GM21723 (cell line): ENCODE data around the gene ANKLE2.
"Not testable (repeated sequence)": the region's sequence is repeated elsewhere in the genome, so short reads cannot be mapped to it uniquely, and the experiment has no call there.

Source experiments
- ATAC-seq: cut with Tn5 transposase; IDR thresholded peaks from one replicate; pipeline ENCODE4 v1.9.1; 2021; ENCODE audit warnings: mild to moderate bottlenecking, moderate library complexity; ENCODE audit not compliant: unreplicated experiment

The ANKLE2 gene

DNA sequence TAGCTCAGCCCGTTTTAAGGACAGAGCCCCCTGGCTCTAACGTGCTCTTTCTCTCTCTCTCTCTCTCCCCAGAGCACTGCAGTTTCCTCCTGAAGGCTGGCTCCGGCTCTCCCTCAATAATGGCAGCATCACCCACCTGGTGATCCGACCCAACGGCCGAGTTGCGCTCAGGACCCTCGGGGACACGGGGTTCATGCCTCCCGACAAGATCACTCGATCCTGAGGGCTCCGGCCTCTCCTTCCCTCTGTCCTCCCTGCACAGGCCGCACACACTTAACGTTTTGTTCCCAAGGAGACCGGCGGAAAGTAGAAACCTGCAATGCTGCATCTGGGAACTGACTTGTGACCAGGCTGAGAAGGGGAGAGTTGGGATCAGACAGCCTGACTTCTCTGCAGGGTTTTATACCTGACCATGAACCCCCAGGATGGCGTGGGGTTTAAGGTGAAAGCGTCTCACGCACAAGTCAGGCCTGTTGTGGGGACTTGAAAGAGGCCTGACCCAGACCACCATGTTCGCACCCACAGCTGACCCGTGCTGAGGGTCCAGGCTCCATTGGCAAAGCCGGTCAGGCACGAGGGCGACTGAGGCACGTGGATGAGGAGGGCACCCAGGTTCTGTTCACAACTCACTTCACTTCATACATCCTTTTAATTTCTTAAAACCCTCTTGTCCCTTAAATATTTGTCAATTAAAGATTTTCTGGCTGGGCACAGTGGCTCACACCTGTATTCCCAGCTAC, 40.9 kb downstream of the ANKLE2 start:
- ATAC-seq = no peak

DNA sequence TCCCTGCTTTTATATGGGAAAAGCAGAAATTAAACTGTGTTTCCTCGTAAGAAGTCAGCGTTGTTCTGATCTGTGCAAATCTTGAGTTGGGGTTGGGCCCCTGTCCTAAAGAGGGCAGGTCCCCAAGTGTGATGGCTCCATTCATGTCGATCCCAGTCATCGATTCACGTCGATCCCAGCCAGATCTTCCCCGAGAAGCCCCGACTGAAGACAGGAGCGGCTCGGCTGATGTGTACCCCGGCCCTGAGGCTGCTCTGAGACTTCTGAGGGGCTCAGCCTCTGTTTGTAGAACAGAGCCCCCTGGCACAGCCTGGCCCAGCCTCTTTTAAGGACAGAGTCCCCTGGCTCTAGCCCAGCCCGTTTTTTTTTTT, 41.7 kb downstream of the ANKLE2 start:
- ATAC-seq = no peak

DNA sequence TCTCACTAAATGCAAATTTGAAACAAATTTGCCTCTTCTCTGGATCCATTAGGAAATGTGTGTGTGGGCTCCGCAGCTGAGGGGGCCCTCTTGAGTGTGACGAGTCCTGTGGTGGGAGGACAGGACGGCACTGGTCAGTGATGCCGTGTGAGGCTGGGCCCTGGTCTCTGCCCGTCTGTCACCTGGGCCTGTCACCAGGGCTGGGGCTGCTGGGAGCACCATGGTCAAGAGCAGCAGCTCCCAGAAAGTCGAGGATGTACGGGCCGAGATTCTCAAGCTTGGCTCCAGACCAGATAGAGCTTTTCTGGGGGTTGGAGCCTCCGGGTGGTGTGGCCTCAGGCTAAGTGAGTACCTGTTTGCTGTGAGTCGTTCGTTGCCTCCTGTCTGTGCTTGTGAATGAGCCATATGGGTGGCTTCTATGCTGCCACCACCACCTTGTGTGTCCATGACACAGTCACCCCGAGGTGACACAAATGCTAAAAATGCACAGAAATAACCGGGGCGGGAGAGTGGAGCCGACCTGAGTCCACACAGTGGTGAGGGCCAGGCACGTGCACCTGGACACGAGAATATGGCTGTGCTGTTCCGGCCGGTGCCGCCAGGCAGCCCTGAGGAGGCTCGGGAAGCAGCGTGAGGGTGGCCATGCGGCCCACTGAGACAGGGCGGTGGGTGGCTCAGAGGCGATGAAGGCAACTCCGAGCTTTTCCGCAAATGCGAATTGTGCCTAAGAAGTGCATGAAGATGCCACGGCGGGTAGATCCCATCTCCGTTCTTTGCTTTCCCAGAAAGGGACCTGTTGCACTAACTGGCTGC, 42.3 kb downstream of the ANKLE2 start:
- ATAC-seq = no peak

DNA sequence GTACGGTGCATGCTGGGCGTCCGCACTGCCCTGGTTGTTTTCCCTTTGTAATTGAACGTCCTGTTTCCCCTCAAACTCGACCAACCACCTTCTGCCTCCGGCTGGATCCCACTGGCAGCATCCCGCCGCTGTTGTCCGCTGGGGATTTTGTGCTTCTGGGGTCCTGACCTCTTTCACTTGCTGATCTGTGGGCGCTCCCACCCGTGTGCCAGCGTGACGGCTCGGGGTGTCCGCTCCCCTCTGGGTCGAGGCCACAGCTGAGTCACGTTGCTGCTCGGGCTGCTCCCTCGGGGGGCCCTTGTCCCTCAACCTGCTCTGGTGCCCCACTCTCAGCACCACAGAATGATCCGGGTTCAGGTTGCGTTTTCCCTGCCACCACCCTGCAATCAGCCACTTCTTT, 43.0 kb downstream of the ANKLE2 start:
- ATAC-seq = no peak

DNA sequence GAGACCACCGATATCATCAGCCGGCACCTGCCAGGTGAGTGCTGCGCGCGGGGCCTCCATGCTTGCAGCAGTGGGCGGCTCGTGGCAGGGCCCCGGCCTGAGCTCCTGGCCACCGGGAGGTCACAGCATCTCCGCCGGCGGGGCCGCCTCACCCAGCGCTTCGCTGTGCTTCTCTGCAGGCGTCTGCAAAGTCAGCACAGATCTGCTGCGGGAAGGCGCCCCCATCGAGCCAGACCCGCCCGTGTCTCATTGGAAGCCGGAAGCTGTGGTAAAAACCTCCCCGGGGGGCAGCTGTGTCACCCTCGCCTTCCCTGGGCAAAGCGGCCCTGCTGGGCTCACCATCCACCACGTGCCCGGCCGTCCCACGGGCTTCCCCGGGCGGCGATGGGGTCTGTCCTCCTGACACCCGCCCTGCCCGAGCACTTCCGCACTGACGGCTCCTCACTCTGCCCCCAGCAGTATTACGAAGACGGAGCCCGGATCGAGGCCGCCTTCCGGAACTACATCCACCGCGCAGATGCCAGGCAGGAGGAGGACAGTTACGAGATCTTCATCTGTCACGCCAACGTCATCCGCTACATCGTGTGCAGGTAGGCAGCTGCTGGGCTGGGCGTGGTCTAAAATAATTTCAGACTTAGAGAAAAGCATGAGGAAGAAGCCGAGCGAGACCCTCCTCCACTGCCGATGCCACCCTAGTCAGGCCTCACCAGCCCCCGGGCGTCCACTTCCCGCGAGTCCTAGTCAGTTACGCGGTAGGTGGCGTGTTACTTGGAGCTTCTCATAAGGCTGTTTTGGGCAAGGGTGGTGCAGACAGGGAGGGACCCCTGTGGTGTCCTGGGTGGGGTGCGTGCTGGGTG, 43.9 kb downstream of the ANKLE2 start:
- ATAC-seq = no peak

DNA sequence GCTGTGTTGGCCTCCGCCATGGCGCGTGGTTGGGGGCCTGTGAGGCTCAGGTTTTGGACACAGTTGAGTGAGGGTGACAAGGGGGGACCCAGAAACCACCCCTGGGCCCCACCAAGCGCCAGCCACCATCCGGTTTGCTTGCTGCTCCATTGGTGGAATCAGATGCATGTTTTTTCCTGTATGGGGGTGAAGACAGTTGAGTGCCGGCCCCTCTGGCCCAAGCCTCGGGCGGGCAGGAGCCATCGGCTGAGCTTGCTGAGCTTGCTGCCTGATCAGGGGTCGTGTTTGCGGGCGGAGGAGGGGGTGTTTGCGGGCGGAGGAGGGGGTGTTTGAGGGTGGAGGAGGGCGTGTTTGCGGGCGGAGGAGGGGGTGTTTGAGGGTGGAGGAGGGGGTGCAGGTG, 44.6 kb downstream of the ANKLE2 start:
- no peak for ATAC-seq

DNA sequence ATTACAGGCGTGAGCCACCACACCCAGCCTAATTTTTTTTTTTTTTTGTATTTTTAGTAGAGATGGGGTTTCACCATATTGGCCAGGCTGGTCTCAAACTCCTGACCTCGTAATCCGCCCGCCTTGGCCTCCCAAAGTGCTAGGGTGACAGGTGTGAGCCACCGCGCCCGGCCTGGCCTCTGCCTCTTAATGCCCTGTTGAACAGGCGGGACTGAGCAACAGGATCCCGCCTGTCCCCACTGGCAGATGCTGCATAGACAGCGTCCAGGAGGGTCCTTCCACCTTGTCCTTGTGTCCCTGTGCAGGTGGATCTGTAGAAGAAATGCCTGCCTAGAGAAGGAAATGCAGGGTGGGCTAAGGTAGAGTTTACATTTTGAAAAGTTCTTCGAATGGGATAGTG, 45.3 kb downstream of the ANKLE2 start:
- ATAC-seq = no peak

DNA sequence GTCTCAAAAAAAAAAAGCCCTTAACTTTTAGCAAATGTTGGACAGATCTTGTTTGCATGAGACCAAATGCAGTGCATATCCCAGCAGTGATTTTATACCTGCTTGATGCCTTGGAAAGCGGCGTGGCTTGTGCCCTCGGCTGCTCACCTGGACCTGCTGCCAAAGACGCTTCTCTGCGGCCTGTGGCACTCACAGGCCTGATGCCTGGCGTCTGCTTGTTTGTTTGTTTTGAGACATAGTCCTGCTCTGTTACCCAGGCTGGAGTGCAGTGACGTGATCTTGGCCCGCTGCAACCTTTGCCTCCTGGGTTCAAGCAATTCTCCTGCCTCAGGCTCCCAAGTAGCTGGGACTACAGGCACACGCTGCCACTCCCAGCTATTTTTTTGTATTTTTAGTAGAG, 45.8 kb downstream of the ANKLE2 start:
- ATAC-seq = no peak

DNA sequence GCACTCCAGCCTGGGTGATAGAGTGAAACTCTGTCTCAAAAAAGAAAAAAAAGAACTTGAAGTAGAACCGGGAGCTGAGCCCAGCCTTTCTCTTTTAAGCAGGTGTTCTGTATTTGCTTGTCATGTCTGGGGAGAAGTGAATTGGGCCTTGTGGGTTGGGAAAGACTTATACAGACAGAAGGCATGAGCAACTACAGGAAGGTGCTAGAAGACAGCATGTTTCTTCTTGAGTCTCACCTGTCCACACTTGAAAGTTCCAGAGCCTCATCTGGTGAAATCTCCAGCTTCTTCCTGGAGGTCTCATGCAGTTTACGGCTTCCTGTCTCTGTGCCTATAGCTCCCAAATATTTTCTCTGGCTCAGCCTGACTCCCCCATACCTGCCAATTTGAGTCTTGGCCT, 48.5 kb downstream of the ANKLE2 start:
- no peak for ATAC-seq

DNA sequence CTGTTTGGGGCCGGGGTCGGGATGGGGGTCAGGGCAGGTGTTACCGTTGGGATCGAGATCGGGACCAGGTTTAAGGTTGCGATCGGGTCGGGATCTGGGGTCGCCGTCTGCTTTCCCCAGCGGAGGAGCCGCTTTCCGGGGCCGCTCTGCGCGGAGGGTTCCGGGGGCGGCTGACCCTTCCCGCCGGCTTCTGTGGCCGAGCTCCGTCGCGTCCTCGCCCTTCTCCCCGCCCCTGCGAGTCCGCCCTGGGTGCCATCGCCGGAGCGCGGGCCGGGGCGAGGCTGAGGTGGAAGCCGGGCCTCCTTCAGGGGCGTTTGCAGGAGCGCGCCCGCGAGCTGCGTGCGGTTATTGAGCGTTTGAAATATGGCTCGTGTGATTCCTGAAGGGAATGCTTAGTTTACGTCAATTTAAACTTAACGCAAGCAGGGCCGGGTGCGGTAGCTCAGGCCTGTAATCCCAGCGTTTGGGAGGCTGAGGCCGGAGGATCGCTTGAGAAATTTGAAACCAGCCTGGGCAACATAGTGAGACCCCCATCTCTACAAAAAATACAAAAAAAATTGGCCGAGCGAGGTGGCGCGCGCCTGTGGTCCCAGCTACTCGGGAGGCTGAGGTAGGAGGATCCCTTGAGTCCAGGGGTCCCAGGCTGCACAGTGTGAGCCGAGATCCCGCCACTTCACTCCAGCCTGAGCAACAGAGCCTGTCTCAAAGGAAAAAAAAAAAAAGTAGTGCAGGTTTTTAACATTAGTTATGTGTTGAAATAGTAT, 50.4 kb downstream of the ANKLE2 start:
- peak; percentile 23 for ATAC-seq

DNA sequence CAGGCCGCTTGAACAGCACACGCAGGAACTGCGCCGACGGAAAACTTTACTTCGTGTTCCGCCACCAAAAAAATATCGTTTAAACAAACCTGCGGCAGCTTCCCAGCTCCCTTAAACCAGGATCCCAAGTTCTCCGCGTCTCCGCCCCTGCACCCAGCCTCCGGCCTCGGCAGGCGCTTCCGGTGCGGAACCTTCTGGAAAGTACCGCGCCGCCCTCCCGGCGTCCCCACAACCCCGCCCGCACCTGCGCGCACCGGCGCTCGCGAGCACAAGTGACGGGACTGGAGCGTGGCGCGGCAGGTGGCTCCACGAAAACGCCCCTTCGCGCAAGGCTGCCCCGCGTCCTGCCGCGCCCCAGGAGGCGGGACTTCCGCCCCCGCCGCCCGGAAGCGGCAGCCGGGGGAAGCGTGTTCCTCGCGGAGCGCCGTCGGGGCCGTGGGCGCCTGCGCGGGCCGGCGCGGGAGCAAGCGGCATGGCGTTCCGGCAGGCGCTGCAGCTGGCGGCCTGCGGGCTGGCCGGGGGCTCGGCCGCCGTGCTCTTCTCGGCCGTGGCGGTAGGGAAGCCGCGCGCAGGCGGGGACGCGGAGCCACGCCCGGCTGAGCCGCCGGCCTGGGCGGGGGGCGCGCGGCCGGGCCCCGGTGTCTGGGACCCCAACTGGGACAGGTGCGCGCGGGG, 51.1 kb downstream of the ANKLE2 start, which contains the start of gene PGAM5:
Gene PGAM5 (plus strand): TSS at position 438 of the 675 bp plus-strand sequence. CDS start 35 bp downstream, at position 473.
- ATAC-seq = peak; percentile 80

DNA sequence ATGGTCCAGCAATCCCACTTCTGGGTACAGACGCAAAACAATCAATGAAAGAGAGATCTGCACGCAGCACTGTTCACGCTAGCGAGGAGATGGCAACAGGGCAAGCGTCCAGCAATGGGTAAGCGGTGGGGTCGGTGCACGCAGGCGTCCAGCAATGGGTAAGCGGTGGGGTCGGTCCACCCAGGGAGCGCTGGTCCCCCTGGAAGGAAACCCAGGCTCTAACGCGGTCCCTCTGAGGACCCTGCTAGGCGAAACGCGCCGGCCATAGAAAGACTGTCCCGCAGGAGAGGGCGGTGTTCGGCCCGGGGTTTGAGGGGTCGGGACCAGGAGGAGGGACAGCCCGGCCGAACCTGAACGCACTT, 51.6 kb downstream of the ANKLE2 start:
- peak; percentile 29 for ATAC-seq

DNA sequence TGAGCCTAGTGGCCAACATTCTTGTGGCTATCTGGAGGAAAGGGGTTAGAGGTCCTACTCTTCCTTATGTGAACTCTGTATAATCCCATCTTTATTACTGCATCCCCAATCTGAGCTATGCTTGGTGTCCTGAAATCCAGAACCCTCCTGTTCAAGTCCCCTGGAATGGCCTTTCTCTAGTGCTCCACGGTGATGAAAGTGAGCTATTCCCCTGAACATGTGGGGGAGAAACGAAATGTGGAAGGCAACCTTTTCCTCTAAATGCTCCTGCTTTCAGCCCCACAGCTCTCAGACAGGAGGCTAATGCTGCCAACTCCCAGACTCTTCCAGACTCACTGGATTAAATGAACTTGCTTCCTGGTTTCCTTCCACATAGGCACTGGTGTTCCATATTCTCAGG, 53.5 kb downstream of the ANKLE2 start:
- no peak for ATAC-seq

DNA sequence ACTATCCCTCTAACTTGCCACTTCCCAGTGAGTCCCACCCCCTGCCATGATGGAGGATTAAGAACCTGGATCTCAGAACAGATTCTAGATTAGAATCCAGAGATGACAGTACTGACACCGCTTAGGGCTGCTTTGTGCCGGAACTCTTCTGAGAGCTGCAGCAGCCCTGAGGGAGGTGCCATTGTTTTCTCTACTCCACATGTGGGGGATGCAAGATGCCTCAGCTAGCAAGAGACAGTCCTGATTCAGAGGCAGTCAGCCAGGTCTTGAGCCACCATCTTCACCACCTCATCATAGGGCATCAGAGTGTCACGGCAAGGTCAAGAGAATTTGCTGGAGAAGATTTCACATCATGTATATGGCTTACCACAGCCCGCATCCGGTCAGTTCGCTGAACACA, 54.4 kb downstream of the ANKLE2 start:
- no peak for ATAC-seq

DNA sequence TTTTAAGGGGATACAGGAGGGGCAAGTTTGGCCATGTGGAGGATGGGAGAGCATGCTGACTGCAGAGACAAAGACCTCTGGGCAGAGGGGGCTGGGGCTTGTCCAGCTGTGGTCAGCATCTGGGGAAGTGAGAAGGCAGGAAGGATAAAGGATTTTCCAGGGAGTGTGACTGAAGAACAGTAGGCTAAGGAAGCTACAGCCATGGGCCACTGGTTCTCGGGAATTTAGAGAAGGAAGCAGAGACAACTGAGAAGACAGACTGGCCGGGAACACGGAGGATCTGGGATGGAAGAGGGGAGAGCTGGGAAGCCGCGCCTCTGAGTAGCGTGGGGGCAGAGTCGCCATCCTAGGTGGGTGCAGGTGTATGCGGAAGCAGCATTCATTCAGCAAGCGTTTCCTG, 58.0 kb downstream of the ANKLE2 start:
- ATAC-seq = no peak

DNA sequence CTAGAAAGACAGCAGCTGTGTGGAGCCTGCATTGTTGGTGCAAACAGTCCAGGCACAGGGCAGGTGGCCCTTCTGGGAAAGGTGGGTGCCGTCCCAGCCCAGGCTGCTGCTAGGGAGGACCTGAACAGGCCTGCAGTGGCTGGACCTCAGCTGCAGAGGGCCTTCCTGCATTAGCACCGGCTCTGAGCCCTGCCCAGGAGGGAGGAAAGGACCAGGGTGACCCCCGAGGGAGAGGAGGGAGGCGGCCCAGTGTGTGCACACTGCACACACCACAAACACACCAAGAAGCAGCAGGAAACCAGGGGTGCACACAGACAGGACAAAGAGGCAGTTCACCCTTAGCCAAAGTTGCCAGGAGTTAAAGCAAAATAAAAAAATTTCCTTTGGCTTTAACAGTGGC, 59.0 kb downstream of the ANKLE2 start:
- ATAC-seq = no peak

DNA sequence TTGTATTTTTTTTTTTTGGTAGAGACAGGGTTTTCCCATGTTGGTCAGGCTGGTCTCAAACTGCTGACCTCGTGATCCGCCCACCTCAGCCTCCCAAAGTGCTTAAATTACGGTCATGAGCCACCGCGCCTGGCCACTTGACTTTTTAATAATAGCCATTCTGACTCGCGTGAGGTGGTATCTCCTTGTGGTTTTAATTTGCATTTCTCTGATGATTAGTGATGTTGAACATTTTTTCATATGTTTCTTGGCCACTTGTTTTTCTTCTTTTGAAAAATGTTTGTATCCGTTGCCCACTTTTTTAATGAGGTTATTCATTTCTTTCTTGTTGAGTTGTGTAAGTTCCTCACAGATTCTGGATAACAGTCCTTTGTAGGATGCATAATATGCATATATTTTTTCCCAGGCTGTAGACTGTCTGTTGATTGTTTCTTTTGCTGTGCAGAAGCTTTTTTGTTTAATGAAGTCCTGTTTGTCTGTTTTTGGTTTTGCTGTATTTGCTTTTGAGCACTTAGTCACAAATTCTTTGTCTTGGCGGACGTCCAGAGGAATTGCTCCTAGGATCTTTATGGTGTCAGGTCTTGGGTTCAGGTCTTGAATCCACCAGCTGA, 61.3 kb downstream of the ANKLE2 start:
- no peak for ATAC-seq

DNA sequence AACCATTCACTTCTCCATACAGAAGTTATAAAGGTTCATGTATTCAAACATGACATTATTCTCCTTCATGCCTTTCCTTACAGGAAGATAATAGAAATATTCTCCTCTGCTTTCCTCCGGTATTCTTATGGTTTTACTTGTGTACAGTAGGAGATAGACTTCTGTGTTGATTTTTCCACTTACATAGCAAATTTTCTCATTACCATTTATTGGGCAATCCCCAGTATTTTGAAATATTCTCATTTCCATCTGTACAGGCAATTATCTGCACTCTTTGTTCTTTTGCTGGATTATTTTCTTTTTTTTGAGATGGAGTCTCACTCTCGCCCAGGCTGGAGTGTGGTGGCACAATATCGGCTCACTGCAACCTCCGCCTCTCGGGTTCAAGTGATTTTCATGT, 63.3 kb downstream of the ANKLE2 start:
- no peak for ATAC-seq

DNA sequence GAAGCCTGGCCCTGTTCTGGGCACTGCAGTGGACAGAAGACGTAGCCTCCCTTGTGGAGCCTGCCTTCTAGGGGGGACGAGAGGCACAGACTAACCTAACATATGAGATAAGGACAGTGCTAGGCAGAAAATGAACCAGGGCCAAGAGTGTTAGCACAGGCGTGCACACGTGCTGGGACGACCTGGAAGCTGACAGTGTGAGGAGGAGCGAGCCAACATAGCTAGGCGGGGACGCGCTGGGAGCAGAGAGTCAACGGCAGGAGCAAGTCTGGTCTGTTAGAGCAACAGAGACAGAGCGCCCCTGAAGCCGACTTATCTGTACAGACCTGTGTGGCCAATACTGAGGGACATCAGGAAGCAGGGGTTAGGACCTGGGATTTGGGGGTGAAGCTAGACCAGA, 66.2 kb downstream of the ANKLE2 start:
- no peak for ATAC-seq

DNA sequence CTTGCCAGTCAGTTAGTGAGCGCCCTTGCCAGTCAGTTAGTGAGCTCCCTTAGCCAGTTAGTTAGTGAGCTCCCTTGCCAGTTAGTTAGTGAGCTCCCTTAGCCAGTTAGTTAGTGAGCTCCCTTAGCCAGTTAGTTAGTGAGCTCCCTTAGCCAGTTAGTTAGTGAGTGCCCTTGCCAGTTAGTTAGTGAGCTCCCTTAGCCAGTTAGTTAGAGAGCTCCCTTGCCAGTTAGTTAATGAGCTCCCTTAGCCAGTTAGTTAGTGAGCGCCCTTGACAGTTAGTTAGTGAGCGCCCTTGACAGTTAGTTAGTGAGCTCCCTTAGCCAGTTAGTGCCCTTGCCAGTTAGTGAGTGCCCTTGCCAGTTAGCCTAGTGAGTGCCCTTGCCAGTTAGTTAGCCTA, 66.7 kb downstream of the ANKLE2 start:
- ATAC-seq = not testable (repeated sequence)
